Retinal pigment epithelial cell (primary cell): ENCODE measurements around the gene SV2C.

Experiments used
- DNase-seq: peaks from one replicate; pipeline ENCODE4 v3.0.0-alpha.2; 2010; ENCODE audit warnings: low read depth
- H3K4me3 ChIP-seq: 2 replicates; pipeline ENCODE4 v1.5.1; 2011; ENCODE audit warnings: mild to moderate bottlenecking, low read length, control low read depth, moderate library complexity
- CTCF ChIP-seq: conservative IDR thresholded peaks from 2 replicates; pipeline ENCODE4 v1.5.1; 2011; ENCODE audit warnings: low read depth, low read length, control low read depth, inconsistent platforms

The SV2C gene

DNA sequence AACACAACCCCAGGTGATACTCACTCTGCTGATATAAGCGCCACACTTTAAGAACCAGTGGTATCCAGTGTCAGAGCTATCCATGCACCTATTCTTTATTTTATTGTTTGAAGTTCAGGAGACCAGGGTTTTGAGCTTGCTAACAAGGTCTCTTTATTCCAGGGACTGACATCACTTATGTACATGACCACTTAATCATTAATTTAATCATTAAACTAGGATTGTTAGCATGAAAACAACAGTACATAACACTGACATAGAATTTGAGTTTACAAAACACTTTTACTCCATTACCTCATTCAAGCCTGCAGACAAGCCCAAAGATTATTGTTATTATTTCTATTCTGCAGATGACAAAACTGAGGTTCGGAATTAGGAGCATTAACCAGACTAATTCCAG is 168.5 kb downstream of the SV2C start:
- H3K4me3 ChIP-seq: no peak overlapping the region
- no peak for TF ChIP-seq CTCF
- no peak for DNase-seq

GRCh38 chr5:76252437-76252836 is 169.3 kb downstream of the SV2C start:
- H3K4me3 ChIP-seq: no peak overlapping the region
- TF ChIP-seq CTCF: no peak
- DNase-seq: no peak

DNA sequence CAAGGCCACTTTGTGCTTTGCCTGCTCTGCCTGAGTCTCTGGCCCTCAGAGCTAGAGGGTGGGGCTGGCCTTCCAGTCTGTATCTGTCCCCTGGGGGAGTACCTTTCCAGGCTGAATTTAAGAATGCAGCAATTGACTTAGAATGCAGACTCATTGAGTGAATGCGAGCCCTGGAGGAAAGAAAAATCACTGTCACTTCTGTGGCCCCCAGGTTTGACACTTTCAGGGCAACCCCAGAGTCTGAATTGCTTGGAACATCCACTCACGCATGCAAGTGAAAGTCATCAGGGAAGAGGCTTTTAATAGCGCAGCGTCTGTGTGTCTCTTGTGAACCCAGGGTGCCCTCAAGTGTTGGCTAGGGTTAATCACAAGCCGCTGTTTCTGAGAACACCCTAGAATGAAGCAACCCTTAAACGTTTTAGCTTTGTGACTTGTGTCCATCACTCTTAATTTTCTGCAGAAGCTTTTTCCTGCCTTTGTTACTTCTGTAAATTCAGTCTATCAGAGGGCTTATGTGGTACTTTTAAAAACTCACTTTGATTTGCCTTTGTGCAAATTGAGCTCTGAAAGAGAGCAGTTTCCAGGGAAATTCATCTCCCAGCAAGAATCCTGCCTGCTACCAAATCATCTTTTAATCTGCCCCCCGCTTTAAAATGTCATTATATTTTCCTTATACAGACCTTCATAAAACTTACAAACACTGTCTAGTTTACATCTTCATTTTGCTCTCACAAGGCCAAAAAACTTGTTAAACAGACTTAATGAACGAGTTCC is 173.1 kb downstream of the SV2C start:
- peak; percentile 71 for TF ChIP-seq CTCF
- no peak overlapping the region for H3K4me3 ChIP-seq

GRCh38 chr5:76257225-76257833 is 174.1 kb downstream of the SV2C start:
- no peak for TF ChIP-seq CTCF
- no peak for DNase-seq
- no peak overlapping the region for H3K4me3 ChIP-seq

More for the DNA sequence above, 173.1 kb downstream of the SV2C start:
- DNase-seq: peak; percentile 30

GRCh38 chr5:76257897-76258296 is 174.7 kb downstream of the SV2C start:
- no peak for TF ChIP-seq CTCF
- DNase-seq: no peak
- no peak overlapping the region for H3K4me3 ChIP-seq

DNA sequence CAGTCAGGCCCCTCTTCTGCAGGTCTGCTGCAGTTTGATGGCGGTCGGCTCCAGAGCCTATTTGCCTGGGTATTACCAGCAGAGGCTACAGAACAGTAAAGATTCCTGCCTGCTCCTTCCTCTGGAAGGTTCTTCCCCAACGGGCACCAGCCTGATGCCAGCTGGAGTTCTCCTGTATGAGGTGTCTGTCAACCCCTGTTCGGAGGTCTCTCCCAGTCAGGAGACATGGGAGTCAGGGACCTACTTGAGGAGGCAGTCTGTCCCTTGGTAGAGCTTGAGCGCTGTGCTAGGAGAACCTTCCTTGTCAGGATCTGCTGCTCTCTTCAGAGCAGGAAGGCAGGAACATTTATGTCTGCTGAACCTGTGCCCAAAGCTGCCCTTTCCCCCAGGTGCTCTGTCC is 181.5 kb downstream of the SV2C start:
- DNase-seq: no peak
- TF ChIP-seq CTCF: no peak
- H3K4me3 ChIP-seq: no peak overlapping the region
